Measurements from ENCODE around the gene REXO5. TPM values are rescaled to one million over a fixed set of nuclear protein-coding genes. Genes with fewer than 3 reads are reported as not detected.

REXO5 gene
- total and polyA plus RNA-seq, 2 of the 13 experiments (the other 11 are each of a cell fraction or from before 2014, with no cell fraction given), result 5.9 to 13.1 TPM

DNA sequence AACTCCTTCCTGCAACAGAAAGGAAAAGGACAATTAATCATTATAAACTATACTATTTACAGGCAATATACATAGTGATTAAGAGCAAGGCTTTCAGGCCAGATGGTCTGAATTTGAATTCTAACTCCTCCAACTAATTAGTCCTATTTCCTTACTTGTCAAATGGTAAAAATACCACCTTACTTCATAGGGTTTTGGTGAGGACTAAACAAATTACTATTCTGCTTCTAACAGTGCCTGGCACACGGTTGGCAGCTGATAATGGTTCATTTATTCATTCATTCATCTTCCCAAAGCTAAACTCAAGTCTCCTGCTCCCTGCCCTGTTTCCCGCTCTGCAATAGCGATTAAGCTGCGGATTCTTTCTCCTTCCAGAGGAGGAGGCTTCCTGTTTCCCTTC, 54.0 kb downstream of the REXO5 start:
- Histone ChIP-seq H4K20me1 (ENCODE audit: insufficient read depth, low read length) (no peaks in the 10 kb centered on the region), H3K27ac (ENCODE audit: extremely low read length, insufficient read depth, low read length) (no peak overlapping the region), H3K4me2 (ENCODE audit: low read depth, low read length) (no peak overlapping the region), H2AFZ (ENCODE audit: low read length) (no peak overlapping the region), H3K9me3 (ENCODE audit: low read length) (no peaks in the 10 kb centered on the region), H3K4me3 (replicated peaks in 1 of 3; ENCODE audit: insufficient read depth in 1 of 3, low read depth in 2 of 3, low read length in 3 of 3) (no peak overlapping the region), H3K36me3 (replicated peaks in 1 of 2; ENCODE audit: control insufficient read depth in 1 of 2, insufficient read depth in 2 of 2, low read length in 2 of 2) (peaks cover 29 to 46% of the 10 kb centered on the region in 2 experiments), H3K79me2 (ENCODE audit: insufficient read depth, low read length) (peaks cover 19% of the 10 kb centered on the region), H3K9ac (ENCODE audit: insufficient read depth, low read depth, low read length) (no peak overlapping the region), H3K27me3 (ENCODE audit: control insufficient read depth in 1 of 2, insufficient read depth in 2 of 2, low read length in 2 of 2) (no peaks in the 10 kb centered on the region), H3K4me1 (ENCODE audit: insufficient read depth, low read length) (peaks cover 7% of the 10 kb centered on the region)
- FAIRE-seq (no peak), DNase-seq (ENCODE audit: low spot score) (no peak), ATAC-seq (no peak)
- ChIA-PET CTCF (ENCODE audit: low intra/inter-chr PET ratio, low total read pairs) (no interaction called here), POLR2A (no interaction called here)
- WGBS (ENCODE audit: low lambda C conversion rate), result 94% methylated on average over 4 of the region's 4 CpGs
- intact Hi-C loops (cut with micrococcal nuclease; ENCODE audit: unreplicated experiment), result no loop called here
- in situ Hi-C loops (cut with HindIII; ENCODE audit: extremely low pct_ligation_motif_present, low pct_unique_long_range_greater_than_20kb), result no loop called here
- no TSS peak for BruUV-seq (replicated peaks)
- TF ChIP-seq AGO2 (optimal IDR thresholded peaks at IDR 0.05; ENCODE audit: low read depth, low read length), result no peak
- TF ChIP-seq TOPORS (CRISPR knock-in tag; IDR thresholded peaks at IDR 0.05), result no peak
- no peak for TF ChIP-seq HNRNPUL1 (IDR thresholded peaks at IDR 0.05; ENCODE audit: low read depth, low read length)
- TF ChIP-seq SKI (IDR thresholded peaks at IDR 0.05; ENCODE audit: partially characterized antibody), result no peak
- TF ChIP-seq NPAS2 (CRISPR knock-in tag; IDR thresholded peaks at IDR 0.05; ENCODE audit: borderline replicate concordance), result no peak
- TF ChIP-seq ZNF143 (CRISPR knock-in tag; IDR thresholded peaks at IDR 0.05), result no peak
- TF ChIP-seq TBX3 (IDR thresholded peaks at IDR 0.05; ENCODE audit: borderline replicate concordance), result no peak
- no peak for TF ChIP-seq ZNF207 (IDR thresholded peaks at IDR 0.05; ENCODE audit: borderline replicate concordance)
- no peak for TF ChIP-seq ATF7-NPFF (CRISPR knock-in tag; IDR thresholded peaks at IDR 0.05; ENCODE audit: low read depth)
- no peak for TF ChIP-seq MTF2 (CRISPR knock-in tag; IDR thresholded peaks at IDR 0.05; ENCODE audit: borderline replicate concordance)
- TF ChIP-seq, protein P1, sequence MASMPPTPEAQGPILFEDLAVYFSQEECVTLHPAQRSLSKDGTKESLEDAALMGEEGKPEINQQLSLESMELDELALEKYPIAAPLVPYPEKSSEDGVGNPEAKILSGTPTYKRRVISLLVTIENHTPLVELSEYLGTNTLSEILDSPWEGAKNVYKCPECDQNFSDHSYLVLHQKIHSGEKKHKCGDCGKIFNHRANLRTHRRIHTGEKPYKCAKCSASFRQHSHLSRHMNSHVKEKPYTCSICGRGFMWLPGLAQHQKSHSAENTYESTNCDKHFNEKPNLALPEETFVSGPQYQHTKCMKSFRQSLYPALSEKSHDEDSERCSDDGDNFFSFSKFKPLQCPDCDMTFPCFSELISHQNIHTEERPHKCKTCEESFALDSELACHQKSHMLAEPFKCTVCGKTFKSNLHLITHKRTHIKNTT (CRISPR knock-in tag; IDR thresholded peaks at IDR 0.05), result no peak
- no peak for TF ChIP-seq CEBPZ (IDR thresholded peaks at IDR 0.05; ENCODE audit: low read length)
- TF ChIP-seq RNF219 (CRISPR knock-in tag; IDR thresholded peaks at IDR 0.05), result no peak
- TF ChIP-seq ZNF780A (CRISPR knock-in tag; IDR thresholded peaks at IDR 0.05), result no peak
- TF ChIP-seq TERF1 (CRISPR knock-in tag; IDR thresholded peaks at IDR 0.05), result no peak
- no peak for TF ChIP-seq JARID2 (CRISPR knock-in tag; IDR thresholded peaks at IDR 0.05; ENCODE audit: insufficient replicate concordance)
- no peak for TF ChIP-seq FOXK2 (IDR thresholded peaks at IDR 0.05)
- no peak for TF ChIP-seq KLF9 (CRISPR knock-in tag; IDR thresholded peaks at IDR 0.05; ENCODE audit: low read depth)
- no peak for TF ChIP-seq HNRNPLL (IDR thresholded peaks at IDR 0.05; ENCODE audit: low read depth, low read length, poor library complexity, severe bottlenecking)

Measured in HepG2 (cell line).